HepG2 (cell line): ENCODE data around the gene TPCN2. TPM values are rescaled to one million over a fixed set of nuclear protein-coding genes. Genes with fewer than 3 reads are reported as not detected.
A peak's percentile ranks its signal among the peaks of the same experiment; 100 is the strongest.

Experiments
- ASH2L ChIP-seq: fragments of 300-600, 200-600 bp; sonication (generic); IDR thresholded peaks from 2 replicates; pipeline ENCODE4 v1.7.0; 2017; ENCODE audit warnings: low read depth, mild to moderate bottlenecking, moderate library complexity, mixed read lengths, low read length; ENCODE audit not compliant: insufficient read length
- CEBPB ChIP-seq: IDR thresholded peaks from 2 replicates; pipeline ENCODE4 v1.6.1; 2011; ENCODE audit warnings: low read depth, low read length, improper control_type of control experiment, borderline replicate concordance
- HNRNPL ChIP-seq: fragments of 200-400 bp; formaldehyde crosslinking; IDR thresholded peaks from 2 replicates; pipeline ENCODE4 v1.6.1; 2017; ENCODE audit warnings: mild to moderate bottlenecking, low read depth, low read length
- KLF15 ChIP-seq: sonication (generic); formaldehyde crosslinking; IDR thresholded peaks from 2 replicates; pipeline ENCODE4 v1.8.1; 2023; ENCODE audit warnings: borderline replicate concordance, mild to moderate bottlenecking, inconsistent platforms, missing genetic modification reagents, mixed read lengths
- MAZ ChIP-seq, 2 experiments: sonication (generic) in 1 of 2; formaldehyde crosslinking in 1 of 2; IDR thresholded peaks; 2 replicates each; pipeline versions ENCODE4 v1.5.0 to v1.6.1; 2012 to 2020; ENCODE audit warnings: low read depth in 2 of 2, mild to moderate bottlenecking in 2 of 2, borderline replicate concordance in 1 of 2, improper control_type of control experiment in 1 of 2, low read length in 1 of 2, missing genetic modification reagents in 1 of 2, moderate library complexity in 1 of 2
- NFKB2 ChIP-seq: sonication (generic); formaldehyde crosslinking; IDR thresholded peaks from 2 replicates; pipeline ENCODE4 v1.4.0; 2020; ENCODE audit warnings: missing genetic modification reagents, borderline replicate concordance
- PBX2 ChIP-seq: IDR thresholded peaks from 2 replicates; pipeline ENCODE4 v1.6.1; 2016; ENCODE audit warnings: control low read depth
- PRDM10 ChIP-seq: sonication (generic); formaldehyde crosslinking; IDR thresholded peaks from 2 replicates; pipeline ENCODE4 v1.4.0; 2020; ENCODE audit warnings: low read depth, missing genetic modification reagents
- REXO4 ChIP-seq: sonication (generic); formaldehyde crosslinking; IDR thresholded peaks from 2 replicates; pipeline ENCODE4 v1.8.0; 2022; ENCODE audit warnings: missing genetic modification reagents, mild to moderate bottlenecking, borderline replicate concordance
- RXRA ChIP-seq: sonication (generic); formaldehyde crosslinking; IDR thresholded peaks from 2 replicates; pipeline ENCODE4 v1.5.1; 2020; ENCODE audit warnings: missing genetic modification reagents
- SCMH1 ChIP-seq: sonication (generic); formaldehyde crosslinking; IDR thresholded peaks from 2 replicates; pipeline ENCODE4 v1.9.0; 2021; ENCODE audit warnings: missing genetic modification reagents, mild to moderate bottlenecking, borderline replicate concordance
- SP5 ChIP-seq: IDR thresholded peaks from 2 replicates; pipeline ENCODE4 v1.6.1; 2016; ENCODE audit warnings: low read depth, borderline replicate concordance
- ZBTB33 ChIP-seq: sonication (generic); formaldehyde crosslinking; IDR thresholded peaks from 2 replicates; pipeline ENCODE4 v1.4.0; 2020; ENCODE audit warnings: missing genetic modification reagents
- ZFY ChIP-seq: sonication (generic); formaldehyde crosslinking; IDR thresholded peaks from 2 replicates; pipeline ENCODE4 v1.4.0; 2020; ENCODE audit warnings: missing genetic modification reagents
- ZNF546 ChIP-seq: sonication (generic); formaldehyde crosslinking; conservative IDR thresholded peaks from 2 replicates; pipeline ENCODE4 v1.8.1; 2023; ENCODE audit warnings: mild to moderate bottlenecking, missing genetic modification reagents
- ZNF674 ChIP-seq: sonication (generic); formaldehyde crosslinking; IDR thresholded peaks from 2 replicates; pipeline ENCODE4 v1.5.0; 2020; ENCODE audit warnings: low read depth, mild to moderate bottlenecking, missing genetic modification reagents
- ZNF879 ChIP-seq: sonication (generic); formaldehyde crosslinking; IDR thresholded peaks from 2 replicates; pipeline ENCODE4 v1.8.1; 2023; ENCODE audit warnings: missing genetic modification reagents
- ZSCAN25 ChIP-seq: sonication (generic); formaldehyde crosslinking; IDR thresholded peaks from 2 replicates; pipeline ENCODE4 v1.8.0; 2022; ENCODE audit warnings: mild to moderate bottlenecking, missing genetic modification reagents
- polyA plus RNA-seq, 8 experiments: library from polyadenylated mRNA; depleted of rRNA in 3 of 8; stranded (reverse) in 7 of 8; unstranded in 1 of 8; fragments of >200 nt; fragmentation: Illumina TruSeq in 4 of 8; extraction: Trizol in 4 of 8; gene quantifications; 2 replicates each; pipeline versions ENCODE4 v1.2.1 to v1.2.3, GENCODE V29; 2011 to 2016; ENCODE audit warnings: low read depth in 4 of 8, missing spikeins in 1 of 8, mixed read lengths in 1 of 8; ENCODE audit not compliant: insufficient read depth in 1 of 8
- total RNA-seq, 5 experiments: library from RNA; depleted of rRNA; stranded (reverse); fragments of >200 nt; fragmentation: Illumina TruSeq; extraction: Trizol; gene quantifications; 2 replicates each; pipeline ENCODE4 v1.2.3, GENCODE V29; 2016; ENCODE audit warnings: low read depth in 1 of 5

Gene TPCN2
- total and polyA plus RNA-seq, 2 of the 13 experiments (the other 11 are each of a cell fraction or from before 2014, with no cell fraction given), result 5.6 to 5.9 TPM

DNA sequence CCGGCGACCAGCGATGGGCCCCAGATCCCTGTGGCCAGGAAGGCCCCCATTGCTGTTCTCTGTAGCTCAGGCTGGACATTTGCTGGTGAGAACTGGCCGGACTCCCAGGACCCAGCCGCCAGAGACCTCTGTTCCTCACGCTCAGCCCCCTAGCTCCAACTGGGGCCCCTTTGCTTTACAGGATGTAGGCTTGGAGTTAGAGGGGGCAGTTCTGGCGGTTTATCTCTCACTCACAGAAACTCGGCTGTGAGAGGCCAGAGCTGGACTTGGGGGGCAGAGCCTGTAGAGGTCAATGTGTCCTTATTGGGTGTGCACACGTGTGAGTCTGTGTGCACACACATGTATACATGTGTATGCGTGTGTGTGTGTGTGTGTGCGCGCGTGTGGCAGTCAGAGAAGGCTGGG, 107.5 kb downstream of the TPCN2 start (continued):
- TF ChIP-seq KLF15 (CRISPR knock-in tag), result no peak
- TF ChIP-seq ZNF546 (CRISPR knock-in tag), result 0 out of 2 replicates have a peak, but pooled peaks have one; percentile 7
- TF ChIP-seq PRDM10 (CRISPR knock-in tag), result no peak
- no peak for TF ChIP-seq SP5 (CRISPR knock-in tag)
- TF ChIP-seq SCMH1 (CRISPR knock-in tag), result no peak
- 0 out of 2 replicates have a peak, but pooled peaks have one; percentile 38 for TF ChIP-seq ZNF674
- TF ChIP-seq MAZ (IDR thresholded peaks at IDR 0.05; ENCODE audit: borderline replicate concordance, low read depth, low read length), result no peak
- TF ChIP-seq MAZ (CRISPR knock-in tag; IDR thresholded peaks at IDR 0.05; ENCODE audit: low read depth), result peak; percentile 34; the same call in 1 of the 2 replicates
- TF ChIP-seq ZFY, result no peak
- TF ChIP-seq ZNF879 (CRISPR knock-in tag), result no peak
- no peak for TF ChIP-seq CEBPB
- TF ChIP-seq NFKB2, result no peak
- peak; percentile 79; the same call in 1 of the 2 replicates for TF ChIP-seq ZBTB33
- TF ChIP-seq REXO4 (CRISPR knock-in tag), result no peak
- TF ChIP-seq RXRA (CRISPR knock-in tag), result no peak
- peak; percentile 9; the same call in 1 of the 2 replicates for TF ChIP-seq HNRNPL
- no peak for TF ChIP-seq PBX2
- TF ChIP-seq ZSCAN25 (CRISPR knock-in tag), result no peak
- TF ChIP-seq ASH2L, result no peak
